K562 (cell line): ENCODE results near the gene ETHE1. TPM values are rescaled to one million over a fixed set of nuclear protein-coding genes. Genes with fewer than 3 reads are reported as not detected.

Experiments used
- BCL6 ChIP-seq: fragments of 250-450 bp; sonication (Bioruptor Pico); IDR thresholded peaks from 2 replicates; pipeline ENCODE4 v1.4.0; 2020
- CREM ChIP-seq: IDR thresholded peaks from 2 replicates; pipeline ENCODE4 v1.6.1; 2014; ENCODE audit warnings: antibody characterized with exemption, low read depth
- EP400 ChIP-seq: fragments of 450-650 bp; IDR thresholded peaks from 2 replicates; pipeline ENCODE4 v1.6.1; 2017; ENCODE audit warnings: antibody characterized with exemption, mild to moderate bottlenecking, moderate library complexity
- ETV1 ChIP-seq: fragments of 450-650 bp; conservative IDR thresholded peaks from 2 replicates; pipeline ENCODE4 v1.6.1; 2016; ENCODE audit warnings: missing genetic modification characterization, control low read depth, low read depth, missing compliant biosample characterization
- FOXK2 ChIP-seq, 2 experiments: fragments of 450-650 bp; IDR thresholded peaks in 1 of 2; conservative IDR thresholded peaks in 1 of 2; 2 replicates each; pipeline ENCODE4 v1.6.1; 2016; ENCODE audit warnings: low read depth in 2 of 2, mild to moderate bottlenecking in 1 of 2
- HDAC2 ChIP-seq: fragments of 450-650 bp; IDR thresholded peaks from 2 replicates; pipeline ENCODE4 v1.6.1; 2016; ENCODE audit warnings: mild to moderate bottlenecking
- L3MBTL2 ChIP-seq: fragments of 450-650 bp; IDR thresholded peaks from 2 replicates; pipeline ENCODE4 v1.6.1; 2016; ENCODE audit warnings: mild to moderate bottlenecking, moderate library complexity
- MAFG ChIP-seq: fragments of 450-650 bp; conservative IDR thresholded peaks from 2 replicates; pipeline ENCODE4 v1.6.1; 2016; ENCODE audit warnings: missing genetic modification characterization, missing compliant biosample characterization
- PURB ChIP-seq: sonication (generic); formaldehyde crosslinking; IDR thresholded peaks from 2 replicates; pipeline ENCODE4 v1.9.0; 2021; ENCODE audit warnings: low read depth, mild to moderate bottlenecking, missing genetic modification reagents
- STAT5B ChIP-seq: fragments of 250-450 bp; sonication (Bioruptor Pico); IDR thresholded peaks from 2 replicates; pipeline ENCODE4 v1.8.0; 2021; ENCODE audit warnings: mild to moderate bottlenecking, inconsistent platforms
- TAF15 ChIP-seq: fragments of 200-400 bp; formaldehyde crosslinking; IDR thresholded peaks from 2 replicates; pipeline ENCODE4 v1.6.1; 2017; ENCODE audit warnings: mild to moderate bottlenecking, low read depth, low read length, moderate library complexity
- ZC3H8 ChIP-seq: fragments of 450-650 bp; IDR thresholded peaks from 2 replicates; pipeline ENCODE4 v1.6.1; 2017
- ZKSCAN1 ChIP-seq: fragments of 150-350 bp; IDR thresholded peaks from 2 replicates; pipeline ENCODE4 v1.6.1; 2016; ENCODE audit warnings: low read depth, low read length
- ZNF280B ChIP-seq: fragments of 250-450 bp; sonication (Bioruptor Pico); IDR thresholded peaks from 2 replicates; pipeline ENCODE4 v1.5.1; 2021; ENCODE audit warnings: mild to moderate bottlenecking
- ZNF398 ChIP-seq: fragments of 250-450 bp; sonication (Bioruptor Pico); IDR thresholded peaks from 2 replicates; pipeline ENCODE4 v1.8.0; 2021; ENCODE audit warnings: moderate library complexity, mild to moderate bottlenecking, inconsistent platforms
- ZNF407 ChIP-seq: fragments of 450-650 bp; IDR thresholded peaks from 2 replicates; pipeline ENCODE4 v1.6.1; 2016; ENCODE audit warnings: low read depth
- ZNF583 ChIP-seq: fragments of 250-450 bp; sonication (Bioruptor Pico); IDR thresholded peaks from 2 replicates; pipeline ENCODE4 v1.4.0; 2020
- ZNF668 ChIP-seq: fragments of 250-450 bp; sonication (Bioruptor Pico); IDR thresholded peaks from 2 replicates; pipeline ENCODE4 v1.8.0; 2022; ENCODE audit warnings: mild to moderate bottlenecking, inconsistent platforms
- polyA plus RNA-seq, 8 experiments: library from polyadenylated mRNA; depleted of rRNA in 4 of 8; stranded (reverse) in 5 of 8; unstranded in 3 of 8; fragments of >200 nt; fragmentation: Nextera tagmentation in 2 of 8; fragmentation: Illumina TruSeq in 1 of 8; extraction: Ambion mirVana in 2 of 8; extraction: Trizol in 1 of 8; gene quantifications; 2 replicates each; pipeline versions ENCODE4 v1.2.1 to v1.2.3, GENCODE V29; 2011 to 2014; ENCODE audit warnings: inconsistent platforms in 1 of 8, missing spikeins in 1 of 8
- total RNA-seq, 7 experiments: library from RNA; depleted of rRNA in 6 of 7; stranded (reverse); fragments of >200 nt in 6 of 7; fragmentation: Illumina TruSeq in 2 of 7; extraction: Trizol in 2 of 7; gene quantifications; 2 replicates each; pipeline versions ENCODE4 v1.2.1 to v1.2.3, GENCODE V29; 2011 to 2021; ENCODE audit warnings: low replicate concordance in 1 of 7
- TF ChIP-seq, protein P1 (sequence below): fragments of 250-450 bp; sonication (Bioruptor Pico); IDR thresholded peaks from 2 replicates; pipeline ENCODE4 v1.6.1; 2021; ENCODE audit warnings: mild to moderate bottlenecking

Gene ETHE1
- total and polyA plus RNA-seq, 9 of the 15 experiments (the other 6 are each of a cell fraction or from before 2014, with no cell fraction given) = 2.9 to 21.0 (median 10.2) TPM

- TF ChIP-seq EP400 (no peak), ZNF583 (no peak), BCL6 (CRISPR knock-in tag) (no peak), MAFG (tag) (peak; percentile 45), STAT5B (CRISPR knock-in tag) (no peak), HDAC2 (no peak), ZNF407 (no peak), PURB (CRISPR knock-in tag) (no peak), ETV1 (tag) (0 out of 2 replicates have a peak, but pooled peaks have one; percentile 9), FOXK2 (conservative IDR thresholded peaks at IDR 0.05 in 1 of 2, IDR thresholded peaks at IDR 0.05 in 1 of 2; ENCODE audit: low read depth in 2 of 2) (0 out of 4 replicates have a peak, but pooled peaks of 1 of the 2 experiments have one; percentile 38), L3MBTL2 (0 out of 2 replicates have a peak, but pooled peaks have one; percentile 13), ZNF280B (CRISPR knock-in tag) (no peak), ZKSCAN1 (no peak), ZC3H8 (no peak), TAF15 (no peak), ZNF668 (CRISPR knock-in tag) (no peak), CREM (no peak), ZNF398 (CRISPR knock-in tag) (no peak)
- TF ChIP-seq, protein P1, sequence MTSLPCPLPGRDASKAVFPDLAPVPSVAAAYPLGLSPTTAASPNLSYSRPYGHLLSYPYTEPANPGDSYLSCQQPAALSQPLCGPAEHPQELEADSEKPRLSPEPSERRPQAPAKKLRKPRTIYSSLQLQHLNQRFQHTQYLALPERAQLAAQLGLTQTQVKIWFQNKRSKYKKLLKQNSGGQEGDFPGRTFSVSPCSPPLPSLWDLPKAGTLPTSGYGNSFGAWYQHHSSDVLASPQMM (CRISPR knock-in tag) = no peak
Measured at GRCh38 chr19:43457809-43458208, 69.2 kb downstream of the ETHE1 start (continued).
